HFFc6 (cell line): ENCODE results near the gene LRFN5. TPM values are rescaled to one million over a fixed set of nuclear protein-coding genes. Genes with fewer than 3 reads are reported as not detected.

Experiments used
- DNase-seq: peaks from one replicate; pipeline ENCODE4 v3.0.0-alpha.2; 2018
- H3K27ac Mint-ChIP-seq: 2 replicates; pipeline ENCODE4 v1.8.0; 2020; ENCODE audit warnings: mild to moderate bottlenecking, mixed read lengths
- H3K27me3 Mint-ChIP-seq: 2 replicates; pipeline ENCODE4 v1.8.0; 2021; ENCODE audit warnings: mild to moderate bottlenecking, moderate library complexity, mixed read lengths; ENCODE audit not compliant: insufficient read depth
- H3K36me3 Mint-ChIP-seq: 2 replicates; pipeline ENCODE4 v1.8.0; 2021; ENCODE audit warnings: low read depth, mixed read lengths
- H3K4me1 Mint-ChIP-seq: 2 replicates; pipeline ENCODE4 v1.8.0; 2020; ENCODE audit warnings: low read depth, mixed read lengths
- H3K4me3 Mint-ChIP-seq: 2 replicates; pipeline ENCODE4 v1.8.0; 2020; ENCODE audit warnings: mild to moderate bottlenecking, moderate library complexity, mixed read lengths
- H3K9me3 Mint-ChIP-seq: 2 replicates; pipeline ENCODE4 v1.8.0; 2020; ENCODE audit warnings: mild to moderate bottlenecking, mixed read lengths
- CTCF ChIP-seq: fragments of 200-600 bp; sonication (generic); IDR thresholded peaks from 2 replicates; pipeline ENCODE4 v1.5.0; 2021; ENCODE audit warnings: antibody characterized with exemption, mild to moderate bottlenecking
- total RNA-seq, 6 experiments: library from RNA; stranded (reverse); fragmentation: NEBNext Ultra II Directional; extraction: Animal tissue kit (Norgen Biotek cat#: 25700); gene quantifications; 2 replicates in 1 of 6; 3 replicates in 5 of 6; pipeline ENCODE4 v1.2.3, GENCODE V29; 2021

LRFN5 gene
- total RNA-seq, 6 experiments from 2014 or later, result not detected

GRCh38 chr14:41785696-41786095, 179.0 kb downstream of the LRFN5 start:
- TF ChIP-seq CTCF, result no peak
- H3K27me3 Mint-ChIP-seq, result no peaks in the 10 kb centered on the region
- H3K36me3 Mint-ChIP-seq, result no peaks in the 10 kb centered on the region
- H3K27ac Mint-ChIP-seq, result no peak overlapping the region
- H3K9me3 Mint-ChIP-seq, result peaks cover 23% of the 10 kb centered on the region
- H3K4me3 Mint-ChIP-seq, result no peak overlapping the region
- no peak for DNase-seq
- no peaks in the 10 kb centered on the region for H3K4me1 Mint-ChIP-seq

GRCh38 chr14:41799817-41800216, 193.1 kb downstream of the LRFN5 start:
- peaks cover 36% of the 10 kb centered on the region for H3K9me3 Mint-ChIP-seq
- DNase-seq, result no peak
- no peak for TF ChIP-seq CTCF
- H3K27me3 Mint-ChIP-seq, result peaks cover 2% of the 10 kb centered on the region; the same call in 1 of the 2 replicates
- no peaks in the 10 kb centered on the region for H3K36me3 Mint-ChIP-seq
- H3K4me1 Mint-ChIP-seq, result no peaks in the 10 kb centered on the region
- no peak overlapping the region for H3K4me3 Mint-ChIP-seq
- H3K27ac Mint-ChIP-seq, result no peak overlapping the region

- Mint-ChIP-seq H3K27me3 (peaks cover 2% of the 10 kb centered on the region; the same call in 1 of the 2 replicates), H3K4me3 (no peak overlapping the region)
These were observed 199.0 kb downstream of the LRFN5 start for GRCh38 chr14:41805633-41806032.

GRCh38 chr14:41806366-41806975, 199.8 kb downstream of the LRFN5 start:
- peaks cover 41% of the 10 kb centered on the region for H3K9me3 Mint-ChIP-seq
- TF ChIP-seq CTCF, result no peak
- peaks cover 2% of the 10 kb centered on the region; the same call in 1 of the 2 replicates for H3K27me3 Mint-ChIP-seq
- H3K4me3 Mint-ChIP-seq, result no peak overlapping the region
- H3K4me1 Mint-ChIP-seq, result no peaks in the 10 kb centered on the region
- H3K36me3 Mint-ChIP-seq, result no peaks in the 10 kb centered on the region
- no peak overlapping the region for H3K27ac Mint-ChIP-seq
- DNase-seq, result no peak

More at GRCh38 chr14:41805633-41806032, 199.0 kb downstream of the LRFN5 start:
- Mint-ChIP-seq H3K9me3 (peaks cover 42% of the 10 kb centered on the region), H3K27ac (no peak overlapping the region), H3K36me3 (no peaks in the 10 kb centered on the region), H3K4me1 (no peaks in the 10 kb centered on the region)
- TF ChIP-seq CTCF, result no peak
- no peak for DNase-seq

- TF ChIP-seq CTCF, result no peak
- Mint-ChIP-seq H3K4me3 (no peak overlapping the region), H3K9me3 (peaks cover 35% of the 10 kb centered on the region), H3K36me3 (no peaks in the 10 kb centered on the region), H3K27me3 (no peaks in the 10 kb centered on the region), H3K4me1 (no peaks in the 10 kb centered on the region), H3K27ac (no peak overlapping the region)
- no peak for DNase-seq
These were observed 203.7 kb downstream of the LRFN5 start for GRCh38 chr14:41810362-41810761.

- no peak for DNase-seq
- Mint-ChIP-seq H3K9me3 (peaks cover 53% of the 10 kb centered on the region), H3K36me3 (no peaks in the 10 kb centered on the region), H3K27ac (no peak overlapping the region), H3K4me3 (no peak overlapping the region), H3K4me1 (no peaks in the 10 kb centered on the region), H3K27me3 (no peaks in the 10 kb centered on the region)
- TF ChIP-seq CTCF, result no peak
These were observed 210.9 kb downstream of the LRFN5 start for GRCh38 chr14:41817626-41818025.
